GM13977 (cell line): ENCODE data around the gene MOB3C.

Experiments
- DNase-seq: peaks from one replicate; pipeline ENCODE4 v3.0.0; 2012; ENCODE audit warnings: low spot score
- in situ Hi-C: fragments of 300-500 bp; cut with MboI; formaldehyde crosslinking; loops from one replicate; pipeline ENCODE4 v1.12.0; 2022; ENCODE audit warnings: low sequenced_read_pairs, low pct_unique_long_range_greater_than_20kb, mixed read lengths, inconsistent platforms; ENCODE audit not compliant: unreplicated experiment
- TF ChIP-seq, protein P1 (sequence below): IDR thresholded peaks from 2 replicates; pipeline ENCODE4 v1.5.1; 2012; ENCODE audit warnings: mild to moderate bottlenecking, control low read depth; ENCODE audit not compliant: insufficient read depth; ENCODE audit errors: extremely low read depth, missing control alignments

Gene MOB3C

DNA sequence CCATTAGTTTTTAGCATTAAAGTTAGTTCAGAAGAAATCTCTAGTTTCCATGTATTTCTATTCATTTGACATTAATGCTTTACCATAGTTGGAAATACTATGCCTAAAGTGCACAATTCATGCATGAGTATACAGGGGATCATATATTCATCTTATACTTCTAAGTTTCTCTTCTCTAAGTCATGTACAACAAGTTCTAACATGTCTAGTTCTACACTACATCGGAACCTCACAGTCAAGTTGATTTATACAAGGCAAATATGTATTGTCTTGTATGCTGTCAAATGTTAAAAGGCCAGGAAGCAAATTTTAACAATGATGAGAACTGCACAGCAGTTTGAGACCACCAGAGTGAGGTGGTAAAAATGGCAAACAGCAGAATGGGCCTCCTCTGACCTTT, 22.9 kb upstream of the MOB3C start:
- DNase-seq, result no peak
- in situ Hi-C loops, result no loop called here
- TF ChIP-seq, protein P1, sequence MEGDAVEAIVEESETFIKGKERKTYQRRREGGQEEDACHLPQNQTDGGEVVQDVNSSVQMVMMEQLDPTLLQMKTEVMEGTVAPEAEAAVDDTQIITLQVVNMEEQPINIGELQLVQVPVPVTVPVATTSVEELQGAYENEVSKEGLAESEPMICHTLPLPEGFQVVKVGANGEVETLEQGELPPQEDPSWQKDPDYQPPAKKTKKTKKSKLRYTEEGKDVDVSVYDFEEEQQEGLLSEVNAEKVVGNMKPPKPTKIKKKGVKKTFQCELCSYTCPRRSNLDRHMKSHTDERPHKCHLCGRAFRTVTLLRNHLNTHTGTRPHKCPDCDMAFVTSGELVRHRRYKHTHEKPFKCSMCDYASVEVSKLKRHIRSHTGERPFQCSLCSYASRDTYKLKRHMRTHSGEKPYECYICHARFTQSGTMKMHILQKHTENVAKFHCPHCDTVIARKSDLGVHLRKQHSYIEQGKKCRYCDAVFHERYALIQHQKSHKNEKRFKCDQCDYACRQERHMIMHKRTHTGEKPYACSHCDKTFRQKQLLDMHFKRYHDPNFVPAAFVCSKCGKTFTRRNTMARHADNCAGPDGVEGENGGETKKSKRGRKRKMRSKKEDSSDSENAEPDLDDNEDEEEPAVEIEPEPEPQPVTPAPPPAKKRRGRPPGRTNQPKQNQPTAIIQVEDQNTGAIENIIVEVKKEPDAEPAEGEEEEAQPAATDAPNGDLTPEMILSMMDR, result no peak

DNA sequence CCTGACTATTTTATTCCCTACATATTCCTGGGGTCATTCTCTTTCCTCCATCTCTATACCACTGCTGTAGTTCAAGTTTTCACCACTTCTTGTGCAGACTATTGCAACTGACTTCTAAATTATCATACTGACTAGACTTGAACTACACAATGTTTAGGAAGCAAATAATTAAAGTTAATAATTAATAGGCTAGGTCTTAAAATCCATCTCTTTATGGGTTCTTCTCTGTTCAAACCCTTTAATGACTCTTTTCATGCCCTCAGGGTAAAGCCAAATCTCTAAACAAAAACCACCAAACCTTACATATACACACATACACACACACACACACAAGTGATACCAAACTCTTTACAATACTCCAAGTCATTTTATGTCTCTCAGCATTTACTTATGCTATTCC, 22.3 kb upstream of the MOB3C start:
- TF ChIP-seq, protein P1, result no peak
- in situ Hi-C loops, result no loop called here
- no peak for DNase-seq

DNA sequence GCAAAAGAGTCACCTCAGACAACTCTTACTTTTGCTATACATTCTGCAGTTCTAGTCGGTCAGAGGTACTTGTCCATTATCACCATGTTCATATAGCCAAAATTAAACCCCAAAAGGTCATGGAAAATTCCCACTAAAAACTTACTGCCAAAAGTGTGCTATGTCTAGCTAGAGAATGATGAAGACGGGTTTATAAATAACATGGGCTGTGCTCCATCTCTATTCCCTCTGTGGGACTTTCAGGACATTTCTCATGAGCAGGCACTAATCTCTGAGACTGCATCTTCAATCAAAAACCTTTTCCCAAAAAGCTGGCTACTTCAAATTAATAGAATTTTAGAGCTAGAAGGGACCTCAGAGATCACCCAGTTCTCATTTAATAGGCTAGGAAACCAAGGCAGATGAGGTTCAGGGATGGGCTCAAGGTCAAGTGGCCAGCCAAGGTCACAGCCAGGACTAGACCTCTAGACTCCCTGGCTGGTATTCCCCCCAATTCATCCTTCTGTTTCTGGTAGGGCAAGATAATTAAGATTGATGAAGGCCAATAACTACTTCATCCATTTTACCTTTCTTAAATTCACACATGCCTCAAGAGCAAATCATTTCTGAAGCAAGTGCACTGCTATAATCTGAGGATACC, 21.0 kb upstream of the MOB3C start:
- DNase-seq, result no peak
- in situ Hi-C loops, result no loop called here
- TF ChIP-seq, protein P1, result no peak

- DNase-seq, result no peak
- in situ Hi-C loops, result no loop called here
- TF ChIP-seq, protein P1, result no peak
Measured at GRCh38 chr1:46635205-46635604, 18.6 kb upstream of the MOB3C start.

GRCh38 chr1:46630719-46631118, 14.1 kb upstream of the MOB3C start:
- DNase-seq, result no peak

GRCh38 chr1:46623743-46624644, 7.4 kb upstream of the MOB3C start:
- in situ Hi-C loops, result no loop called here
- TF ChIP-seq, protein P1, result no peak

More at GRCh38 chr1:46630719-46631118, 14.1 kb upstream of the MOB3C start:
- in situ Hi-C loops, result no loop called here
- TF ChIP-seq, protein P1, result no peak

More at GRCh38 chr1:46623743-46624644, 7.4 kb upstream of the MOB3C start:
- DNase-seq, result no peak
